SW 1271 (cell line): Measurements from ENCODE around the gene ID2.

Experiments used
- DNase-seq, 2 experiments: peaks; one replicate each; lab custom pipeline; 2025; lab: John Stamatoyannopoulos, UW

The ID2 gene

GRCh38 chr2:8732601-8733000, 50.7 kb downstream of the ID2 start:
- no peak for DNase-seq
